NCI-H460 (cell line): ENCODE results near the gene MIPEP. TPM values are rescaled to one million over a fixed set of nuclear protein-coding genes. Genes with fewer than 3 reads are reported as not detected.
"Not testable (repeated sequence)": the region's sequence is repeated elsewhere in the genome, so short reads cannot be mapped to it uniquely, and the experiment has no call there.

Experiments
- DNase-seq: peaks from one replicate; pipeline ENCODE4 v3.0.0-alpha.2; 2016; ENCODE audit warnings: low read depth; ENCODE audit errors: extremely low read depth
- total RNA-seq: library from RNA; depleted of rRNA; stranded (reverse); fragments of >200 nt; shearing (Covaris generic); gene quantifications from 2 replicates; pipeline ENCODE4 v1.2.3, GENCODE V29; 2014

Gene MIPEP
- total RNA-seq, 1 experiment from 2014 or later = 19.2 TPM

DNA sequence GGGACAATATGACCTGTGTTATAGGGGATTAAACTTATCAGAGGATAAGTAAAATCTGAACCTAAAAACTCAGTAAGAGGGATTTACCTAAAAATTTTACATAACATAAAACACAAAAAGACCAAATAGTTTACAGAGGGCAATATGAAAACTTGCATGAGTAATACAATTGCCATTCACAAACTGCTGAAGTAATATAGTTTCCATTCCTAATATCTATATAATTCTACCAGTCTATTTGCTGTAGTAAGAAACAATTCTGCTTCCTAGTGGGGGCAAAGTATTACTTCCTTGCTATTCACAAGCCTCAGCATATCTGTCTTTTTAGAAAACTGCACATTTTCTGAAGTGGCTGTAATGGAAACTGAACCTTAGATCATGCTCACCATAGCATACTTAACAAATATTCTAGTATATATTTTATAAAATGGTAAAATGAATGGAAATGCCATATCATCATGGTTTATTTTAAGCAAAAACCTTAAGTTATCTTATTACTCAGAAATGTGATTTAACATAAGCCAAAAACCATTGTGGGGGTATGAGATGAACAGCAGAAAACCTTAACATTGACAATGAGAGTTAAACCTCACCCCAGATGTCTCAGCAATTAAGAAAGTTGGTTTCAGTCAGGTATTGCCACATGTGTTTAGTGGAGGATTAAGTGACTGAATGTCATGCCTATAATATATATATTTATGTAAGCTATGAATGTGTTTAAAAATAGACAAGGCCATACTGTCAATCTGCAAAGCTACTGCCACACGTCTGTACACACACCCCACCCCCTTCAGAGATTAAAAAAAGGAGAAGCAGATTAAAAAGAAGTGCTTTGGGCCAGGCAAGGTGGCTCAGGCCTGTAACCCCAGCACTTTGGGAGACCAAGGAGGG lies 136.8 kb downstream of the MIPEP start:
- no peak for DNase-seq

DNA sequence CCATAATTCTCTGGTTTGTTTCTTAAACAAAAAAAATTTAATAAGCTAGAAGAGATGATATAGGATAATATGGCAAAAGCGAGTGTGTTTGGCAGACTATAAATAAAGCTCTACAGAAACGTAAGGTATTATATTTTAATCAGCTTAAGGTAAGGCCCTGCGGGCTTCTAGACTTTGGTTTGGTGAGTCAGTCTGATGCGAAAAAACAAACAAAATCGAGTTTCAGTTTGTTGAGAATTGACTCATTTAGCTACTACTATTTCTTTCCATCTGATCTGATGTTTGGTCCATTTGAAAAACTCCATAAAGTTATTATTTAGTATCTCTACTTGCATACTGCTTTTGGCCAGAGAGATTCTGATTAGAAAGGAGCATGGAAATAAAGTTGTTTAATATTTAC lies 138.0 kb downstream of the MIPEP start:
- no peak for DNase-seq

DNA sequence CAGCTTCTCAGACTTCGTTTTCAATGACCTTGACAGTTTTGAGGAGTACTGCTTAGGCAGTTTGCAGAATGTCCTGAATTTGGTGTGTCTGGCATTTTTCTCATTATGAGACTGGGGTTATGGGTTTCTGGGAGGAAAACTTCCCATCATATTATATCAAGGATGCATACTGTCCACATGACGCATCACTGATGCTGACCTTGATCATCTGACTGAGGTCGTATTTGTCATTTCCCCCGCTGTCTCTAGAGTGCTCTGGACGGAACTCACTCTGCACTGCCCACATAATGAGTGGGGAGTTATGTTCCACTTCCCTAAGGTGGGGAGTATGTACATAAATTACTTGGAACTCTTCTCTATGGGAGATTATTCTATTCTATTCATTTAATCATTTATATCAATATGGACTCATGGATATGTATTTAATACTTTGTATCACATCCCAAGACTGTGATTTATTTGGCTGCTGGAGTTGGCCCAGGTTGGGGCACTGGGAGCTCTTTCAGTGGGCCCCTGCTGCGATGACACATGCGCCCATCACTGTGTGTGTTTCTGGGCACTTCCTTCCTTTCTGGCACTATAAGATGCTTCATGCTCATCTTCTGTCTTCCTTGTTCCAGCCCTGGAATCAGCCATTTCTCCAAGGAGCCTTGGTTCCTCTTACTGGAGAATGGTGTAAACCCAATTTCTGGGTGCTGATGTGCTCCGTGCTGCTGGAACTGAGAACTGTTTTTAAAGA lies 138.6 kb downstream of the MIPEP start:
- no peak for DNase-seq

DNA sequence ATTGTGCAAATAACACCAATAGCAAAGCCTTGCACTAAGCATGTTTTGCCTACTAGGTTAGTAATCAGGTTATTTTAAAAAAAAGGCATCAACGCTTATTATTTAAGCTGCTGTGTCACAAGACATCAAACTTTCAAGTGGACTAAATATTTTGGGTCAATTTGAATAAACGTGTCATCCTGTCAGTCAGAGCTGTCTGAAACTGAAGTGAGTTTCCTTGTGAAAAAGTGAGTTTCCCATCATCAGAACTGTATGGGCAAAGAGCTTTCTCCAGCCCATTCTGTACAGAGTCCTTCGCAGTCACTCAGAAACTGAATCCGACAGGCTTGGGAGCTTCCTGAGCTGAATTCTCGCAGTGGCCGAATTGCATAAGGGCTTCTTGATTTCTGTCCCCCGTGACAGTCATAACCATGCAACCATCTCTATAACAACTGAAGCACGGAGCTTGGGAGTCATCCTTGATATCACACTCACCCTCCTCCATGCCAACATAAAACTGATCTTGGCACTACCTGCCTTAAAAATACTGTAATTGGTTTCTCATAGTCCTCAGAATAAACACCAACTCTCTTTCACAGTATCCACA lies 139.8 kb downstream of the MIPEP start:
- DNase-seq = no peak

DNA sequence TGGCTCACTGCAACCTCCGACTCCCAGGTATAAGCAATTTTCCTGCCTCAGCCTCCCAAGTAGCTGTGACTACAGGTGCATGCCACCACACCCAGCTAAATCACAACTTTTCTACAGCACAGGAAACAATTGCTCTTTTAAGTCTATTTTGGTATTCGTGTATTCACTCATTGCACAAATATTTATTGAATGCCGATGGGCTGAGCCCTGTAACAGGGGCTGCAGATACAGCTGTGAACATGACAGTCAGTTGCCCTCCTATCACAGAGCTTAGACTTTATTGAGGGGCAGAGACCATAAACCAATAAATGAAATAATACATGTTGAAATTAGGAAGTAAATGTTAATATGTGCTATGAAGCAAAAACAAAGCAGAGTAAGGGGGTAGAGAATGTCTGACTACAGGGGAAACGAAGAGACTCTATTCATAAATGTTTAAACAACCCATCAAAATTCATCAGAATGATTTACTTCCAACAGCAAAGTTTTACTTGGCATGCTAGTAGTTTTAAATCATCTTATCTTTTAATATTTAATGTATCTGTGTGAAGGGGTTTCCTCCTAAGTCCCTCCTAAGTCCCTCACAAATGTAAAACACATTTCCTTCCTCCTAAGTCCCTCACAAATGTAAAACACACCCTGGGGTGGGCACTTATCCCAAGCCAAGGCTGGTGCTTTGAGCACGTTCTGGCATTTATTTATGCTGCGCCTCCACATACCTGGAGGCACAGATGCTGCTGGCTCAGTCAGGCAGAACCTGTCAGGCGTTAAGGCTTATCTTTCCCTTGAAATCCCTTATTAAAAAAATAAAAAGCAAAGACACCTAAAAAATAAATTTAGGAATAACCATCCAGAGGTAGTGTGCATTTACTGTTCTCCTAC lies 140.8 kb downstream of the MIPEP start:
- no peak for DNase-seq

DNA sequence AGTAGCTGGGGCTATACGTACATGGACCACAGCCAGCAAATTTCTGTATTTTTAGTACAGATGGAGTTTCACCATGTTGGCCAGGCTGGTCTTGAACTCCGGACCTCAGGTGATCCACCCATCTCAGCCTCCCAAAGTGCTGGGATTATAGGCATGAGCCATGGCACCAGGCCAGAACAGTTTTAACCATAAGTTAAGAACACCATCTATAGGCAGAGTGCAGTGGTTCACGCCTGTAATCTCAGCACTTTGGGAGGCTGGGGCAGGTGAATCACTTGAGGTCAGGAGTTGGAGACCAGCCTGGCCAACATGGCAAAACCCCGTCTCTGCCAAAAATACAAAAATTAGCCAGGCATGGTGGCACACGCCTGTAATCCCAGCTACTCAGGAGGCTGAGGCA lies 143.1 kb downstream of the MIPEP start:
- DNase-seq = not testable (repeated sequence)

DNA sequence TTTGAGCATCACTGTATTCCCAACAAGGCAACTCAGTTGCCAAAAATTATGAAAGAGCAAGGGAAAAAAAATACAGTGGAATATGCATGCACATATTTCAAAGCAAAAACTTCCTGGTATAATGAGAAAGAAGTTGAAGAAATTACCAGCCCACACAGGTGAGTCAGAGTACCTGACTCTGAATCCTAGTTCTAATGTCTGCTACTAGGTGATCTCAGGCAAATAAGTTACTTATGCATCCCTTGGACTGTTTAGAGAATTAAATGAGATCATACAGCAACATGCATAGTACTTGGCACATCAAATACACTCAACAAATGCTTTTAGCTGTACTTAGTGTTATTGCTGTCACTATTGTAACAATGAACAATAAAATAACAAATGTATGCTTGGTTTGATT lies 144.9 kb downstream of the MIPEP start:
- DNase-seq = no peak

DNA sequence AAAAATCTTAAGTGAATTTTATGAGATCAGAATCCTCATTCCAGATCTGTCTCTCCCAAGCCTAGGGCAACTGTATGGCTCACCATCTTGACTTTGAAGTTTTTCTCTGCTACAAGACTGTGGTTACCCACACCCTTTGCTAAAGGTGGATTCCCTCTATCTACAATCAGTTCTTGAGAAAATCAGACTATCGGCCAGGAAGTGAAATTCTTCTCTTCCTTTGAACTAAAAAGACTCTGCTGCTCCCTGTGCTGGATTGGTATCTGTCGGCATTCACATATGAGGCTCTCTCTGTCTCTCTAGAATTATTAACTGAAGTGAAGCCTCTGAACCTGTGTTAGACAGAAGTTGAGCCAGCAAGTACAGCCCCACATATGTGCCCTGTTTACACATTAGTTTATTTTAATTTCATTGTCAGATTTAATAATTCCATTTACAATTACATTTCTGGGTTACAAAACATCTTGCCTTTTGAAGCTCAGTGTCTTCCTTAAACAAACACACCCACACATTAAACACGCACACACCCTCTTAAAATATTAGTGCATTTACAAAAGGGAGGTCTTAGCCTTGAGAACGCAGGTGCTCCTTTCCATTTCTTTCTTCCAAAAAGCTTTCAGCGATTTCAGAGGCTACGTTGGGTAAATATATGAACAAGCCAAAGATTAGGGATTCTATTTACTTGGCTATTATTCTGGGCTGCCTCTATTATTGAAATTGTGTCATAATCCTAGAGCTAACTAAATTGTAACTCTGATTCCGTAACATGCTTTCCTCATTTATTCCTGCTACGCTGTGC lies 145.7 kb downstream of the MIPEP start:
- DNase-seq = no peak

DNA sequence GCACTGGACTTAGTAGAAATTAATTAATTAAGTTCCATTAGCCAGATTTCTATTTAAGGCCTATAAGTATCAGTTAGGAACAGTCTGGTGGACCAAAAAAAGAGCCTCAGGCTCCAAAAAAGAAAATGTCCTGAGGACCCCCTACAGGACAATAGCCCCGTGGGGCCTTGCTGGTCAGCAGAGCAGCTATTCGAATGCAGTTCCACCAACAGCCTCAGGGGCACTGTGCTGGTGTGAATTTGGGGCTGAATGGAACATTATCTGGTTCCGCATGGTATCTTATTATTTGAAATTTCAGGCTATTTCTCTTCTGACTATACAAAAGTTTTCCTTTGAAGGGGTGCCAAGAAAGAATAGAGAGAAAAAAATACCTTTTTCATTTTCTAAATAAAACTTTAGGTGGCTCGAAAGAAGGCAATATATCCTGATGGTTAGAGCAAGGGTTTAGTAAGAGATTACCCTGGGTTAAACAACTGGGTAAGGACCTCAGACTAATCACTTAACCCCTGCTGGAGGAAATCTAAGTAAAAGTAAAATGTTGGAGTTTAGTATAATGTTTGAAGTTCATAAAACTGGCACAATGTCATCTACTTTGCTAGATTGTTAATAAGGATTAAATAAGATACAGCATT lies 147.2 kb downstream of the MIPEP start:
- no peak for DNase-seq

DNA sequence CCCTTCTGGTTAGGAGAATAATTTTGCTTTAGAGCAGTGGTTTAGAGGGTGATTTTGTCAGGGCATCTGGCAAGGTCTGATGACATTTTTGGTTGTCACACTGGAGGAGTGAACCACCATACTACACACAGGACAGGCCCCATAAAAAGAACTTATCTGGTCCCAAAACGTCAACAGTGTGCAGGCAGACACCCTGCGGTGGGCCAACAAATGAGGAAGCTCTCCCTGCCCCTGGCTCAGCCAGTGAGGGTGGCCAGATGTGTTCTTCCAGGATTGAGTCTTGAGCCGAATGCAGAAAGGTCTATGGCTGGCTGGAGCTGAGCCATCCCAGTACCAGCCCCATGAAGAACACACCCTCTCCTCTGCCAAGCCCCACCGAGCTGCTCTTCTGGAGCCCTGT lies 149.2 kb downstream of the MIPEP start:
- no peak for DNase-seq

DNA sequence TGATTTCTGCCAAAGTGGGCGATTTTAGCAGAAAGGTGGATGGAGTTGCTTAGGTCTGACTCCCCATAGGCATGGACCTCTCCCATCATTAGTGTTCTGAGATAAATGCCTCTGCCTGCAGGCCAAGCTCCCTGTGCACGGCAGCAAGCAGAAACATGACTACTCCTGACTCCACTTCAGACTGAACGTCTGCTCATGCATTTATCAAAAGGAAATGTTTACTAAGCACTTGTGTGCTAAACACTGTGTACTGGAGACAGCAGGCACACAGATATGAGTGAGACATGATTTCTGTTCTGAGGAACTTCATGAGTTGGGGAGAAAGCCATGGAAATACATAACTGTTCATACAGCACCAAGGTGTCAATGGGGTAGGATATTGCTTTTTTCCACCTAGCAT lies 149.6 kb downstream of the MIPEP start:
- DNase-seq = no peak

DNA sequence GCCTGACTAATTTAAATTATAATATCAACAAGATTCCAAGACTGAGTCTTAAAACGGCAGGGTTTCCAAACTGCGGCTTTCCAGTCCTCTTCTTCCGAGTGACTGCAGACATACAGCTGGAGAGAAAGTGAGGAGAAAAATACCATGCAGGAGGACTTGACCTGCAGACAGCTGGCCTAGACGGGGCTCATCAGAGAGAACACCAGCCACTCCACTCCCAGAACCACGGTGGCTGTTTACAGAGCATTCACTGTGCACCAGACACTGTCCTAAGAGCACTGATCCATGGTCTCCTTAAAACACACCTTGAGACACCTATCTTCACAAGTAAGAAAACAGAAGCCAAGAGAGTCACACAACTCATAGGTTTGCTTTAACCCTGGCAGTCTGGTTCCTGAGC lies 152.7 kb downstream of the MIPEP start:
- DNase-seq = no peak

DNA sequence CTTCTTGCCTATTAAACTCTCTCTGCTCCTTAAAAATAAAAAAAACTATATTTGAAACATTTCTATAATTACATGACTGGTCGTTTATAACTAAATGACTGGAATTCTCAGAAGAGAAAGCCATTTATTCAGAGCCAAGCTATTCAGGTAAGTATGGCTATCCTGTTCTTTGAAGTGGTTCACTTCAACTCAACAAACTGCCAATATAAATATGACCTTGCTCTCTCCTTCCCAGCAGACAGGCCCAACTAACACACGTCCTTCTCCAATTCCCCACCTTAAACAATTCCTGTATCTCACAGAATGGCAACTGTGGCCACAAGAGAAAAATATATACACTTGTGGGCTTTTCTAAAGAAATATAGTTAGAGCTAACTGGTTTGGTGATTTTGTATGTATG lies 153.9 kb downstream of the MIPEP start:
- DNase-seq = no peak

DNA sequence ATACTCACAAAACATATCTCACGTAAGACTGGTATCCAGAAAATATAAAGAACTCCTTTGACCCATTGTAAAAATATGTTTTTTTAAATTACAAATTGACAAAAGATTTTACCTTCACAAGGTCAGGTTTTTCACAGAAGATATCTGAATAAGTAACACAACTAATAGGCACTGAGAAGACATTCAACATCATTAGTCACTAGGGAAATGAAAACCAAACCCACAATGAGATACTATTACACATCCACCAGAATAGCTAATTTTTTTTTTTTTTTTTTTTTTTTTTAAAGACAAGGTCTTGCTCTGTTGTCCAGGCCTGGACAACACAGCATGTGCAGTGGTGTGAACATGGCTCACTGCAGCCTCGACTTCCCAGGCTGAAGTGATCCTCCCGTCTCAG lies 157.5 kb downstream of the MIPEP start:
- DNase-seq = no peak

DNA sequence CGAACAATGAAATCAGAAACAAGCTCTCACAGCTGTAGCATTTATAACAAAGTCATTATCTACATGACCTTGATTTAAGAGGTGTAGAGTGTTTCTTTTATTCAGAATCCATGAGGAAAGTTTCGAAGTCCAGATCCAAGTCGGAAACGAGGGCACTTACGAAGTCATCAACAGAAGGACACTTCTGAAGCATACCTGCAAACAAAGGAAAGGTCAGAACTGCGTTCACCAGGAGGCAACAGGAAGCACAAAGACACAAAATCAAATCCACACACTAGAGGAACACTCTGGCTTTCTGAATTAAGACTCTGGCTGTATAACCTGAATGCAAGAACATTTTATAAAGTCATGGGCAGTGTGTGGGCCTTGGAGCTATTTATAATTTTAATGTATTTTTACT lies 158.9 kb downstream of the MIPEP start:
- no peak for DNase-seq

DNA sequence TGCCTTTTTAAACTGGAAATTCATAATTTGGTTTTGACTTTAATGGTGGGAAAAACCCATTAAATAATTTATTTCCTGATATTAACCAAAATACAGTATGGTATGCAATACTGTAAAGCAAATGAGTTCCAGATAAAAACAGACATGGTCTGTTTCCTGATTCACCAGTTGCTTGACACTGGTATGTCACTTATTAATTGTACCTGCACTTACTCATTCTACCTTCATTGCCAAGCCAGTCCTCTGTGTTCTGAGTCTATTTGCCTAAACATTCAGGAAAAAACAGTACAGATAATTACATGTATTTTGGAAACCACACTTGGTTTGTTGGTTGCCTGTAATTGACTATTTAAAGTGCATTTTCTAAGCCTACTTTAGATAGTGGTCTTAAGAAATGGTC lies 159.7 kb downstream of the MIPEP start:
- no peak for DNase-seq

DNA sequence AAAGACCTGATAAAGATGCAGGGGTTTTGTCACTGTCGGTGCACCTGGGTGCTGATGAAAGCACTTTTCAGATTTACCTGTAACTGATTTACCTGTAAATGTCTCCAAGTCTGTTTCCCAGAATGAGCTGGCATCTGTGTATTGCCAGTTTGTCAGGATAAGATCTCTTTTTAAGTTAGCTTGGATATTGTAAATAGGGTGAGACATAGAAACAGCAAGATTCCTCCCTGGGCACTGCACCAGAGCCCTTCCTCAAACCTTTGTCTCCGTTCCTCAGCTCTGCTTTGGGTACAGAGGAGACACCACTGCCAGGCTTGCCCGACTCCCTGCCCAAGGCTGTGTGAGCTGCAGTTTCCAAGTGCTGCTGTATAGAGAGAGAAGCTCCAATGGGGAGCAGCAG lies 160.4 kb downstream of the MIPEP start:
- DNase-seq = no peak

DNA sequence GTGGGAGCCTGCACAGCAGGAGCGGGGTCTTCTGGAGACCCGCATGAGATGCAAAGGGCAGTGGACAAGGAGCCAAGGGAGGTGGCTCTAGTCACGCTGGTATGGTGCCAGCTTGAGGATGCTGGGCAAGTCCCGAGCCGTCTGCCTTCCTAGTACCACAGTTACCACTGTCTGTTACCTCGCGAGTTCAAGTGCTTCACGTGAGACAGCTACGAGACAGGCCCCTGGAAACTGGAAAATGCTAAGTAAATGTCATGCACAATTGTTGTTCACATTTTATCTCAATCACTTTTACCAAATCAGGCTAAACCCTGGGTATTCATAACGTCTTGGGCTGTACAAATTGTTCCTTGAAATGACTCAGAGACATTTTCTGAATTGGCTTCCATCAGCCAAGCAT lies 163.3 kb downstream of the MIPEP start:
- DNase-seq = no peak

DNA sequence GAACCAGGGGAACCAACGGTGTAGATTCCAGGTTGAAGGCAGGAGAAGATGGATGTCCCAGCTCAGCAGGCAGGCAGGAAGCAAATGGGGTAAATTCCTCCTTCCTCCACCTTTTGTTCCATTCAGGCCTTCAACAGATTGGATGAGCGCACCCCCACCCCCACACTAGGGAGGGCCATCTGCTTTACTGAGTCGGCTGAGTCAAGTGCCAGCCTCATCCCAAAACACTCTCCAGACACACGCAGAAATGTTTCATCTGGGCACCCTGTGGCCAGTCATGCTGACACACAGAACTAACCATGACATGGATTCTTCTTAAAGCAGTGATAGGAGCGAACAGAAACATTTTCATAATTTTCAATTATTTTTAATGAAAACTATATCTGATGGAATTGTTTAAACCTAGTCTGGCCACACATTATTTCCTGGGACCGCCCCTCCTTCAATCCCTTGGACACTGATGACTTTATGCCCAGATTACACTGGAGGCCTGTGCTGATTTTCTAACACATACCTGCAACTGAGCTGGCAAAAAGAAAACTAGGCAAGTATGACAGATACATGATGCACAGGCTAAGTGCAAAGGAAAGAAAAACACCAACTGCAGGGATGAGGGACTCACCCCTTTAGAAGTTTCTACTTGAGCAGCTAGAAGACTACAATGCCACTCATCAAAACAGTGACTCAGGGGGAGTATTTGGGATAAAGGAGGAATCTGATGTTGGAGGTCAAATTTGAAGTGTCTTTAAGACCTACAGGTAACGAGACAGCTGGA lies 164.8 kb downstream of the MIPEP start:
- DNase-seq = no peak
